ENCODE results near the gene PRICKLE3.

PRICKLE3 gene

DNA sequence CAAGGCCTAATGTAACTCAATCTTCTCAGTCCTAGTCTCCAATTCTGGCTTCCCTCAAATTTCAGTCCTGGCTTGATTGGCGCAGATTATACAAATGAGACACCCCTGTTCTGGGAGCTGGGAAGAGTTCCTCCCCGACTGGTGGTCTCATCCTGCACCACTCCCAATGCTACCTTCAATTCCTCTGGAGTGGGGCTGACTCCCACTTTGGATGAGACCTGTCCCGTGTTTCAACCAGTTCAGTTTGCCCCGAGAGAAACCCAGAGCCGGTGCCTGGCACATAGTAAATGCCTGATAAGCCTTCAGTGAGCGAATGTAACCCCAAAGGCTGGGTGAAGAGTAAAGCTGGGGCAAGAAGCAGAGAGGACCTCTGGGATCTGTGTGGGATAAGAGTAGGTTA, 17.8 kb upstream of the PRICKLE3 start:
- Histone ChIP-seq H3K79me2 (ENCODE audit: control insufficient read depth, insufficient read depth, low read length) (no peaks in the 10 kb centered on the region), H3K79me1 (ENCODE audit: low read length) (no peaks in the 10 kb centered on the region), H2BK5ac (ENCODE audit: low read length) (no peak overlapping the region), H2BK15ac (replicated peaks; ENCODE audit: low read depth) (no peak overlapping the region), H3K27me3 (ENCODE audit: insufficient read depth, low read length, poor library complexity) (no peaks in the 10 kb centered on the region), H2AK5ac (ENCODE audit: low read length) (no peak overlapping the region), H4K8ac (ENCODE audit: low read depth, low read length) (no peak overlapping the region), H3K4me3 (ENCODE audit: low read length) (no peak overlapping the region), H2BK120ac (ENCODE audit: low read depth, low read length) (no peak overlapping the region), H4K5ac (ENCODE audit: low read length) (no peak overlapping the region), H3K4me2 (ENCODE audit: low read length) (no peak overlapping the region), H3K18ac (ENCODE audit: low read length) (no peak overlapping the region), H3K56ac (ENCODE audit: low read length) (no peak overlapping the region), H3K27ac (ENCODE audit: low read depth, low read length) (no peak overlapping the region), H3K23ac (ENCODE audit: low read length) (no peak overlapping the region), H3K36me3 (ENCODE audit: control insufficient read depth, insufficient read depth, low read length) (no peaks in the 10 kb centered on the region), H3K4ac (ENCODE audit: low read depth, low read length) (no peak overlapping the region), H3K9ac (ENCODE audit: low read length) (no peak overlapping the region), H3K4me1 (ENCODE audit: control insufficient read depth, low read depth, low read length) (no peaks in the 10 kb centered on the region)
- no CpG with 5 or more reads among the region's 6 CpGs for WGBS (ENCODE audit: extremely low coverage, insufficient coverage, low lambda C conversion rate)
- no peak for DNase-seq

- no peak for DNase-seq
- no peak overlapping the region for H3K4me3 ChIP-seq (ENCODE audit: low read length)
- H3K79me2 ChIP-seq (ENCODE audit: control insufficient read depth, insufficient read depth, low read length): no peaks in the 10 kb centered on the region
- H4K5ac ChIP-seq (ENCODE audit: low read length): no peak overlapping the region
- H2BK15ac ChIP-seq (replicated peaks; ENCODE audit: low read depth): no peak overlapping the region
- no peaks in the 10 kb centered on the region for H3K79me1 ChIP-seq (ENCODE audit: low read length)
- no peak overlapping the region for H3K4me2 ChIP-seq (ENCODE audit: low read length)
- H2AK5ac ChIP-seq (ENCODE audit: low read length): no peak overlapping the region
- no peak overlapping the region for H3K23ac ChIP-seq (ENCODE audit: low read length)
- H3K4ac ChIP-seq (ENCODE audit: low read depth, low read length): no peak overlapping the region
- H3K36me3 ChIP-seq (ENCODE audit: control insufficient read depth, insufficient read depth, low read length): no peaks in the 10 kb centered on the region
- WGBS (ENCODE audit: extremely low coverage, insufficient coverage, low lambda C conversion rate): no CpG with 5 or more reads among the region's 3 CpGs
- H3K27me3 ChIP-seq (ENCODE audit: insufficient read depth, low read length, poor library complexity): no peaks in the 10 kb centered on the region
- H2BK120ac ChIP-seq (ENCODE audit: low read depth, low read length): no peak overlapping the region
- H3K27ac ChIP-seq (ENCODE audit: low read depth, low read length): no peak overlapping the region
- no peak overlapping the region for H3K18ac ChIP-seq (ENCODE audit: low read length)
- no peak overlapping the region for H3K9ac ChIP-seq (ENCODE audit: low read length)
- H3K4me1 ChIP-seq (ENCODE audit: control insufficient read depth, low read depth, low read length): no peaks in the 10 kb centered on the region
- H2BK5ac ChIP-seq (ENCODE audit: low read length): no peak overlapping the region
- H4K8ac ChIP-seq (ENCODE audit: low read depth, low read length): no peak overlapping the region
- H3K56ac ChIP-seq (ENCODE audit: low read length): no peak overlapping the region
These were observed 17.4 kb upstream of the PRICKLE3 start for GRCh38 chrX:49203536-49203935.

DNA sequence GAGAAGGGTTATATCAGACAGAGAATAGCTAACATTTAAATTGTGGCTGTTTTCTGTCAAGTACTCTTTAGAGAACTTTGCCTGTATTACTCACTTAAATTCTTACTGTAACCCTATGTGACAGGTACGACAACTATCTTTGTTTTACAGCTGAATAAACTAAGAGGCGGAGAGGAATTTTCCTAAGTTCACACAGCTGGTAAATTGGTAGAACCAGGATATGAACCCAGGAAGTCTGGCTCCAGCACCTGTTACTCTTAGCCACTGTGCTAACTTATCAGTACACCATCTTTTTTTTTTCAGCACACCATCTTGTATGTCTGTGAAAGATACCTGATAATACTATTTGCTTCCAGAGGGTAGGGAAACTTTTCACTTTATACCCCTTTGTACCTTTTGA, 15.8 kb upstream of the PRICKLE3 start:
- Histone ChIP-seq H3K27me3 (ENCODE audit: insufficient read depth, low read length, poor library complexity) (no peaks in the 10 kb centered on the region), H2BK5ac (ENCODE audit: low read length) (no peak overlapping the region), H3K27ac (ENCODE audit: low read depth, low read length) (no peak overlapping the region), H2AK5ac (ENCODE audit: low read length) (no peak overlapping the region), H4K5ac (ENCODE audit: low read length) (no peak overlapping the region), H3K4me3 (ENCODE audit: low read length) (no peak overlapping the region), H3K36me3 (ENCODE audit: control insufficient read depth, insufficient read depth, low read length) (no peaks in the 10 kb centered on the region), H3K18ac (ENCODE audit: low read length) (no peak overlapping the region), H3K4me2 (ENCODE audit: low read length) (no peak overlapping the region), H3K23ac (ENCODE audit: low read length) (no peak overlapping the region), H3K56ac (ENCODE audit: low read length) (no peak overlapping the region), H3K79me2 (ENCODE audit: control insufficient read depth, insufficient read depth, low read length) (no peaks in the 10 kb centered on the region), H3K4ac (ENCODE audit: low read depth, low read length) (no peak overlapping the region), H2BK15ac (replicated peaks; ENCODE audit: low read depth) (no peak overlapping the region), H3K79me1 (ENCODE audit: low read length) (no peaks in the 10 kb centered on the region), H4K8ac (ENCODE audit: low read depth, low read length) (no peak overlapping the region), H3K4me1 (ENCODE audit: control insufficient read depth, low read depth, low read length) (no peaks in the 10 kb centered on the region), H3K9ac (ENCODE audit: low read length) (no peak overlapping the region), H2BK120ac (ENCODE audit: low read depth, low read length) (no peak overlapping the region)
- no CpG with 5 or more reads among the region's 2 CpGs for WGBS (ENCODE audit: extremely low coverage, insufficient coverage, low lambda C conversion rate)
- DNase-seq: no peak

DNA sequence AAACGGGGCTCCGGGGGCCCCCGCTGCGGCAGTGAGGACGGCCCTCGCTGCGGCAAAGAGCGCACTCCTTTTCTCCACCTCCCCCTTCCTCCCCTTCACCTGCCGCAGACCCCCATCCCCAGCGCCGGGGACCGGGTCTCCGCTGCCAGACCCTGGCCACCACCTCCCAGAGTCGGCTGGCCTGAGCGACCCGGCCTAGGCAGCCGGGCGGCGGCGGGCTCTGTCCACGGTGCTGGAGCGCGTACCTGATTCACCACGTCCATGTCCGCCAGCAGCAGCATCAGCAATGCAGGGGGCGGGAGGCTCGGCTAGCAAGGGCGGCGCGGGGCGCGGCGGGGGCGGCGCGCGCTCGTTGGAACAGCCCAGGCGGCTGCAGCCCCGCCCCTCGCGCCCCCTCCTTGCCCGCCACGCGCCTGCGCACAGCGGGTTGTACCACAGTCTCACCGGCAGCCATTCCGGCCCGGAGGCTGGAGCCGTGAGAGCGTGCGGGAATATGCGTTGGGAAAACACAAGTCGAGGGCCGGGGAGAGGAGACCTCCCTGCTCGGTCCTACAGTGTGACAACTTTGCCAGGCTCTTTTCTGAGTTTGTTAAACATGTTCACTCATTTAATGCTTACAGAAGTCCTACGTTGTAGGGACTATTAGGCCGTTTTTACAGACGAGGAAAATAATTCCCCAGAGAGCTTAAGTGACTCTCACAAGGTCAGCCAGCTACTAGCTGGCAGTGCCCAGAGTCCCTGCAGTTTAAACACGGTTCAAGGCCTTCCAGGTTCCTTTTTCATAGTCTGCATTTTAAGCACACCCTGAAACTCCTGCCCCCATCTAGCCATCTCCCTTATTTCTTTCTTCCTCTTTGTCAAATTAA, 14.0 kb upstream of the PRICKLE3 start, which contains the start of gene SYP:
Gene SYP, minus strand, starts transcription at position 288 of the 866 bp plus-strand sequence. Its CDS starts 7 bp downstream, at position 281.
- Histone ChIP-seq H3K4me2 (ENCODE audit: low read length) (no peak within 1 kb of the TSS), H2BK5ac (ENCODE audit: low read length) (no peak within 1 kb of the TSS), H3K36me3 (ENCODE audit: control insufficient read depth, insufficient read depth, low read length) (no peaks in the 10 kb centered on the region), H2AK5ac (ENCODE audit: low read length) (no peak within 1 kb of the TSS), H3K27me3 (ENCODE audit: insufficient read depth, low read length, poor library complexity) (no peaks in the 10 kb centered on the region), H3K79me2 (ENCODE audit: control insufficient read depth, insufficient read depth, low read length) (no peaks in the 10 kb centered on the region), H3K79me1 (ENCODE audit: low read length) (no peaks in the 10 kb centered on the region), H3K4ac (ENCODE audit: low read depth, low read length) (no peak within 1 kb of the TSS), H4K5ac (ENCODE audit: low read length) (no peak within 1 kb of the TSS), H3K23ac (ENCODE audit: low read length) (no peak within 1 kb of the TSS), H4K8ac (ENCODE audit: low read depth, low read length) (no peak within 1 kb of the TSS), H2BK120ac (ENCODE audit: low read depth, low read length) (no peak within 1 kb of the TSS), H3K4me3 (ENCODE audit: low read length) (no peak within 1 kb of the TSS), H3K9ac (ENCODE audit: low read length) (peak within 1 kb of the TSS; percentile 49), H3K56ac (ENCODE audit: low read length) (peak within 1 kb of the TSS; percentile 60), H2BK15ac (replicated peaks; ENCODE audit: low read depth) (no peak within 1 kb of the TSS), H3K4me1 (ENCODE audit: control insufficient read depth, low read depth, low read length) (no peaks in the 10 kb centered on the region), H3K18ac (ENCODE audit: low read length) (no peak within 1 kb of the TSS), H3K27ac (ENCODE audit: low read depth, low read length) (no peak within 1 kb of the TSS)
- DNase-seq: peak; percentile 92
- no CpG with 5 or more reads among the region's 61 CpGs for WGBS (ENCODE audit: extremely low coverage, insufficient coverage, low lambda C conversion rate)

- no peak for DNase-seq
- Histone ChIP-seq H3K36me3 (ENCODE audit: control insufficient read depth, insufficient read depth, low read length) (no peaks in the 10 kb centered on the region), H3K79me2 (ENCODE audit: control insufficient read depth, insufficient read depth, low read length) (no peaks in the 10 kb centered on the region), H3K27me3 (ENCODE audit: insufficient read depth, low read length, poor library complexity) (no peaks in the 10 kb centered on the region), H3K79me1 (ENCODE audit: low read length) (no peaks in the 10 kb centered on the region), H3K4me2 (ENCODE audit: low read length) (no peak overlapping the region), H3K18ac (ENCODE audit: low read length) (no peak overlapping the region), H2BK120ac (ENCODE audit: low read depth, low read length) (no peak overlapping the region), H3K4ac (ENCODE audit: low read depth, low read length) (no peak overlapping the region), H2AK5ac (ENCODE audit: low read length) (no peak overlapping the region), H4K8ac (ENCODE audit: low read depth, low read length) (no peak overlapping the region), H3K27ac (ENCODE audit: low read depth, low read length) (no peak overlapping the region), H3K56ac (ENCODE audit: low read length) (no peak overlapping the region), H3K4me1 (ENCODE audit: control insufficient read depth, low read depth, low read length) (no peaks in the 10 kb centered on the region), H3K9ac (ENCODE audit: low read length) (no peak overlapping the region), H2BK15ac (replicated peaks; ENCODE audit: low read depth) (no peak overlapping the region), H3K4me3 (ENCODE audit: low read length) (no peak overlapping the region), H2BK5ac (ENCODE audit: low read length) (no peak overlapping the region), H4K5ac (ENCODE audit: low read length) (no peak overlapping the region), H3K23ac (ENCODE audit: low read length) (no peak overlapping the region)
- WGBS (ENCODE audit: extremely low coverage, insufficient coverage, low lambda C conversion rate): no CpG with 5 or more reads among the region's 11 CpGs
These were observed 13.1 kb upstream of the PRICKLE3 start for GRCh38 chrX:49199315-49199595.
